Tibial nerve (tissue), 3 donors: Measurements from ENCODE around the gene CELA1.

ENCODE experiments used
- POLR2A ChIP-seq, 2 donors: fragments of 450-650 bp; IDR thresholded peaks; one replicate each; pipeline ENCODE4 v1.6.1; 2017; ENCODE audit warnings: antibody characterized with exemption in 2 of 2, mild to moderate bottlenecking in 2 of 2, moderate library complexity in 2 of 2
- TF ChIP-seq, protein P1 (sequence below), 5 experiments: fragments of 200-600 bp in 3 of 5; fragments of 450-650 bp in 2 of 5; sonication (generic) in 3 of 5; IDR thresholded peaks; one replicate each; pipeline ENCODE4 v1.5.1; 2016 to 2019; ENCODE audit warnings: antibody characterized with exemption in 5 of 5, mild to moderate bottlenecking in 3 of 5, moderate library complexity in 2 of 5

DNA sequence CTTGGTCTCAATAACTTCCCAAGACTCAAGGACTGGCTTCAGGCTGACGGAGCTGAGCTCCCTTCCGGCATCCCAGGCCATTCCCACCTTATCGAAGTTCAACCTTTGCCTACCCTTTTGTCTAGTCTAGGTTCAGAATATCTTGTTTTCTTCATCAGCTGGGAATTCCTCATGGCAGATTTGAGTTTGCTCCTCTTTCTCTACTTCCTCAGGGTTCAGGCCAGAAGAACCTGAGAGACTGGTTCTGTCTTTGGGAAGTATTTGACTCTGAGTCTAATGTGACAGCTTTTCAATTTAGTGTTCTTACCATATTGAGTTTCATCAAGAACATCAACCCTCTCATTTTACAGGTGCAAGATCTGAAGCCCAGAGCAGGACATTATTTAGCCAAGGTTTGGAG, 24.6 kb downstream of the CELA1 start:
- TF ChIP-seq, protein P1, sequence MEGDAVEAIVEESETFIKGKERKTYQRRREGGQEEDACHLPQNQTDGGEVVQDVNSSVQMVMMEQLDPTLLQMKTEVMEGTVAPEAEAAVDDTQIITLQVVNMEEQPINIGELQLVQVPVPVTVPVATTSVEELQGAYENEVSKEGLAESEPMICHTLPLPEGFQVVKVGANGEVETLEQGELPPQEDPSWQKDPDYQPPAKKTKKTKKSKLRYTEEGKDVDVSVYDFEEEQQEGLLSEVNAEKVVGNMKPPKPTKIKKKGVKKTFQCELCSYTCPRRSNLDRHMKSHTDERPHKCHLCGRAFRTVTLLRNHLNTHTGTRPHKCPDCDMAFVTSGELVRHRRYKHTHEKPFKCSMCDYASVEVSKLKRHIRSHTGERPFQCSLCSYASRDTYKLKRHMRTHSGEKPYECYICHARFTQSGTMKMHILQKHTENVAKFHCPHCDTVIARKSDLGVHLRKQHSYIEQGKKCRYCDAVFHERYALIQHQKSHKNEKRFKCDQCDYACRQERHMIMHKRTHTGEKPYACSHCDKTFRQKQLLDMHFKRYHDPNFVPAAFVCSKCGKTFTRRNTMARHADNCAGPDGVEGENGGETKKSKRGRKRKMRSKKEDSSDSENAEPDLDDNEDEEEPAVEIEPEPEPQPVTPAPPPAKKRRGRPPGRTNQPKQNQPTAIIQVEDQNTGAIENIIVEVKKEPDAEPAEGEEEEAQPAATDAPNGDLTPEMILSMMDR (IDR thresholded peaks at IDR 0.05) = no peak
- no peak for TF ChIP-seq POLR2A (IDR thresholded peaks at IDR 0.05)
